ENCODE data around the gene ZNF264. TPM values are rescaled to one million over a fixed set of nuclear protein-coding genes. Genes with fewer than 3 reads are reported as not detected.

The ZNF264 gene
- total and polyA plus RNA-seq, 2 donors from 2014 or later: 4.0 to 52.3 TPM

DNA sequence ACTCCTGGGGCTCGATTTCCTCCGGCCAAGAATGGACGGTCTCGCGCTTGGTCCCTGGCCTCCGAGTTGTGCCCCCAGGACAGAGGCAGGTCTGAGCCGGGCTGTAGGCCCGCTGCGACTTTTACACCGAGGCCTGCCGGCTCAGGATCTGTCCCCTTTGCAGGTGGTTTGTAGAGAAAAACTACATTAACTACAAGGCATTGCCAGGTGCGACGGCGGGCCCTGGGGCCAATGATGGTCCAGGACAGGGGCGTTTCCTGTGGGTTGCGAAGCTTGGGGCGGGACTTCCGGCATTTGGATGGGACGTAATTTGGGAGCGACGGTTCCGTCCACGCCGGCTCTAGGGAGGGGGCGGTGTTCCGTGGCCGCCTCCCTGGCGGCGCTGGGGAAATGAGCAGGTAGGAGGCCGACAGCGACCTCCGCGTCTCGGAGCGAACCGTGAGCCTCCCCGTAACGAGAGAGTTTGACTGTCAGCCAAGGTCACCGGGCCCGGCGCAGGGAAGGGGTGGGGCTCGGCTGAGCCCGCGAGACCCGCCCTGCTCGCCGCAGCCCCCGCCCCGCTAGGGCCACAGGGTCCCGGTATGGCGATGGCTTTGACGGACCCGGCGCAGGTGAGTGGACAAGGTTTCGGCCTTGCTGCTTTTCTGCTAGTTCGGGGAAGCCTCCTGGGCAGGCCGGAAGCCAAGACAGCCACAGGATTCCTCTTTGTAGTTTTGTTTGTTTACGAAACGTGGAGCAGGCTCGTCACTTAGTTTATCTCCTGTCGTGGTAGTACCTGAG lies 49.2 kb downstream of the ZNF264 start, which contains the start of gene ZNF805:
Gene ZNF805, plus strand, starts transcription at position 322 of the 780 bp plus-strand sequence. Its CDS starts 260 bp downstream, at position 582.
- intact Hi-C loops (cut with DNase I): no loop called here
- peak; percentile 96 to 98 (median 98) for DNase-seq
- H3K27me3 ChIP-seq (ENCODE audit: control insufficient read depth, insufficient read depth, low read length): no peaks in the 10 kb centered on the region
- peak within 1 kb of the TSS; percentile 66 to 86 (median 84) for H3K9ac ChIP-seq (ENCODE audit: low read length in 3 of 3)
- TF ChIP-seq, protein P1, sequence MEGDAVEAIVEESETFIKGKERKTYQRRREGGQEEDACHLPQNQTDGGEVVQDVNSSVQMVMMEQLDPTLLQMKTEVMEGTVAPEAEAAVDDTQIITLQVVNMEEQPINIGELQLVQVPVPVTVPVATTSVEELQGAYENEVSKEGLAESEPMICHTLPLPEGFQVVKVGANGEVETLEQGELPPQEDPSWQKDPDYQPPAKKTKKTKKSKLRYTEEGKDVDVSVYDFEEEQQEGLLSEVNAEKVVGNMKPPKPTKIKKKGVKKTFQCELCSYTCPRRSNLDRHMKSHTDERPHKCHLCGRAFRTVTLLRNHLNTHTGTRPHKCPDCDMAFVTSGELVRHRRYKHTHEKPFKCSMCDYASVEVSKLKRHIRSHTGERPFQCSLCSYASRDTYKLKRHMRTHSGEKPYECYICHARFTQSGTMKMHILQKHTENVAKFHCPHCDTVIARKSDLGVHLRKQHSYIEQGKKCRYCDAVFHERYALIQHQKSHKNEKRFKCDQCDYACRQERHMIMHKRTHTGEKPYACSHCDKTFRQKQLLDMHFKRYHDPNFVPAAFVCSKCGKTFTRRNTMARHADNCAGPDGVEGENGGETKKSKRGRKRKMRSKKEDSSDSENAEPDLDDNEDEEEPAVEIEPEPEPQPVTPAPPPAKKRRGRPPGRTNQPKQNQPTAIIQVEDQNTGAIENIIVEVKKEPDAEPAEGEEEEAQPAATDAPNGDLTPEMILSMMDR (IDR thresholded peaks at IDR 0.05; ENCODE audit: borderline replicate concordance, extremely low read depth, insufficient read depth): no peak
- FAIRE-seq: peak; percentile 70
- H3K9me3 ChIP-seq (ENCODE audit: control insufficient read depth in 2 of 3, insufficient read depth in 1 of 3, low read length in 3 of 3): no peaks in the 10 kb centered on the region
- peak within 1 kb of the TSS; percentile 91 to 95 for H3K27ac ChIP-seq (ENCODE audit: low read depth in 2 of 2, low read length in 2 of 2)
- peak within 1 kb of the TSS; percentile 79 to 99 (median 84) for H3K4me3 ChIP-seq (ENCODE audit: low read length in 3 of 3)
- H3K4me1 ChIP-seq (ENCODE audit: control insufficient read depth in 2 of 3, insufficient read depth in 2 of 3, low read depth in 1 of 3, low read length in 3 of 3): peaks cover 6 to 14% (median 13%) of the 10 kb centered on the region in 3 donors
- peaks cover 2 to 10% (median 5%) of the 10 kb centered on the region in 3 donors for H3K36me3 ChIP-seq (ENCODE audit: control insufficient read depth in 2 of 3, insufficient read depth in 3 of 3, low read length in 3 of 3)

DNA sequence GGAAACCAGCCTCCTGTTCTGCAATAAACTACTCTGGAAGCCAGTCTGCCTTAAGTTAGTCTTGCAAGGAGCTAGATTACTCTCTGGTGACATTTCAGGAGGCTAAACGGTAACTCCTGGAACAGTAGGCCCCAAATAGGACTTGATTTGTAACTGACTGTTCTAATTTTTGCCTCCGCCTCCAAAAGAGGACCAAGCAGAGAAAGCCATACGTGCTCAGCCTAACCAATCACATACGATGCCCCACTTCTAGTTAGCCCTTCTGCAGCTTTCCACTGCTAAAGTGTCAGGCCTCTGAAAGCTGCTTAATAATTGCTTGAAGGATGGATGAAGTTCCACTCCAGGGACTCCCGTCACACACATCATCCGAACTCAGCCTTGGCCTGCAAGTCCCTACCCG lies 49.9 kb downstream of the ZNF264 start:
- DNase-seq (peak in 1 of 5 donors; percentile 31), FAIRE-seq (no peak)
- Histone ChIP-seq H3K27ac (ENCODE audit: low read depth in 2 of 2, low read length in 2 of 2) (peak overlapping the region in 1 of 2 donors; percentile 95), H3K9me3 (ENCODE audit: control insufficient read depth in 2 of 3, insufficient read depth in 1 of 3, low read length in 3 of 3) (no peaks in the 10 kb centered on the region), H3K4me1 (ENCODE audit: control insufficient read depth in 2 of 3, insufficient read depth in 2 of 3, low read depth in 1 of 3, low read length in 3 of 3) (peaks cover 6 to 14% (median 13%) of the 10 kb centered on the region in 3 donors), H3K4me3 (ENCODE audit: low read length in 3 of 3) (peak overlapping the region; percentile 79 to 99 (median 84)), H3K9ac (ENCODE audit: low read length in 3 of 3) (peak overlapping the region; percentile 66 to 86 (median 84)), H3K27me3 (ENCODE audit: control insufficient read depth, insufficient read depth, low read length) (no peaks in the 10 kb centered on the region), H3K36me3 (ENCODE audit: control insufficient read depth in 2 of 3, insufficient read depth in 3 of 3, low read length in 3 of 3) (peaks cover 2 to 10% (median 9%) of the 10 kb centered on the region in 3 donors)
- TF ChIP-seq, protein P1 (IDR thresholded peaks at IDR 0.05; ENCODE audit: borderline replicate concordance, extremely low read depth, insufficient read depth): no peak
- intact Hi-C loops (cut with DNase I): no loop called here

DNA sequence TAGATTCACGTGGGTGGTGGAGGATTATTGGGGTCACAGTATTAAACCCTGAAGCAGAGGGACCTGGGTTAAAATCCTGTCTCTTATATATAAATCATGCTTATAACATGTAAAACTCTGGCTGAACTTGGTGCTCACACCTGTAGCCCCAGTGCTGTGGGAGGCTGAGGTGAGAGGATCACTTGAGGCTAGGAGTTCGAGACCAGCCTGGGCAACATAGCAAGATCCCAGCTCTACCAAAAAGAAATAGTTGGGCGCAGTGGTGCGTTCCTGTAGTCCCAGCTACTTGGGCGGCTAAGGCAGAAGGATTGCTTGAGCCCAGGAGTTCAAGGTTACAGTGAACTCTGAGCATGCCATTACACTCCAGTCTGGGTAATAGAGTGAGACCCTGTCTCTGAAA lies 51.5 kb downstream of the ZNF264 start:
- TF ChIP-seq, protein P1 (IDR thresholded peaks at IDR 0.05; ENCODE audit: borderline replicate concordance, extremely low read depth, insufficient read depth): no peak
- no peak for DNase-seq
- Histone ChIP-seq H3K4me3 (ENCODE audit: low read length in 3 of 3) (no peak overlapping the region), H3K27me3 (ENCODE audit: control insufficient read depth, insufficient read depth, low read length) (no peaks in the 10 kb centered on the region), H3K27ac (ENCODE audit: low read depth in 2 of 2, low read length in 2 of 2) (no peak overlapping the region), H3K9me3 (ENCODE audit: control insufficient read depth in 2 of 3, insufficient read depth in 1 of 3, low read length in 3 of 3) (no peaks in the 10 kb centered on the region), H3K9ac (ENCODE audit: low read length in 3 of 3) (no peak overlapping the region), H3K4me1 (ENCODE audit: control insufficient read depth in 2 of 3, insufficient read depth in 2 of 3, low read depth in 1 of 3, low read length in 3 of 3) (peaks cover 6 to 14% (median 13%) of the 10 kb centered on the region in 3 donors), H3K36me3 (ENCODE audit: control insufficient read depth in 2 of 3, insufficient read depth in 3 of 3, low read length in 3 of 3) (peaks cover 2 to 16% (median 12%) of the 10 kb centered on the region in 3 donors)
- FAIRE-seq: no peak
- intact Hi-C loops (cut with DNase I): no loop called here
